ENCODE data around the gene FBXL19.

DNA sequence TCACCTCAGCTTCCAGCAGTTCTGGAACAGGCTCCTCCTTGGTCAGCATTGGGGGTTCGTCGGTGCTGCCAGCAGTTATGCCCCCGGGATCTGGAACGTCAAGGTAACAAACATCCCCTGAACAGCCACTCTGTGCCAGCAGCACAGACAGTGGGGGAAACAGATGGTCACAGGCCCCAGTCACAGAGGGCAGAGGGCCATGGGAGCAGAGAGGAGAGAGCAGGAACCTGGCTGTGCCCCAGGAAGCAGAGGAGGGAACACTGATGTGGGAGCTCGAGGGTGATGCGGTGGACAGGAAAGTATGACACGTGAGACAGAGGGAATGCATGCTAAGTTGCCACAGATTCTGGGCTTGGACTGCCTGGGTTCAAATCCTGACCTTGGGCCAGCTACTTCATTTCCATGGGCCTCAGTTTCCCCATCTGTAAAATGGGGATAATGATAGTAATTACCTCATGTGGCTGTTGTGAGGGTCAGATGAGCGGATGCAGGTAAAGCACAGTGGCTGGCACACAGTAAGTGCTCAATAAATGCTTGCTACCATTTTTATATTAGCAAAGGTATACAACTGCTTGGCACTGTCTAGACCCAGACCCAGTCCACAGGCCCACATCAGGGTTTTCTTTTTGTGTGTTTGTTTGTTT is 34.4 kb upstream of the FBXL19 start:
- TF ChIP-seq, protein P1, sequence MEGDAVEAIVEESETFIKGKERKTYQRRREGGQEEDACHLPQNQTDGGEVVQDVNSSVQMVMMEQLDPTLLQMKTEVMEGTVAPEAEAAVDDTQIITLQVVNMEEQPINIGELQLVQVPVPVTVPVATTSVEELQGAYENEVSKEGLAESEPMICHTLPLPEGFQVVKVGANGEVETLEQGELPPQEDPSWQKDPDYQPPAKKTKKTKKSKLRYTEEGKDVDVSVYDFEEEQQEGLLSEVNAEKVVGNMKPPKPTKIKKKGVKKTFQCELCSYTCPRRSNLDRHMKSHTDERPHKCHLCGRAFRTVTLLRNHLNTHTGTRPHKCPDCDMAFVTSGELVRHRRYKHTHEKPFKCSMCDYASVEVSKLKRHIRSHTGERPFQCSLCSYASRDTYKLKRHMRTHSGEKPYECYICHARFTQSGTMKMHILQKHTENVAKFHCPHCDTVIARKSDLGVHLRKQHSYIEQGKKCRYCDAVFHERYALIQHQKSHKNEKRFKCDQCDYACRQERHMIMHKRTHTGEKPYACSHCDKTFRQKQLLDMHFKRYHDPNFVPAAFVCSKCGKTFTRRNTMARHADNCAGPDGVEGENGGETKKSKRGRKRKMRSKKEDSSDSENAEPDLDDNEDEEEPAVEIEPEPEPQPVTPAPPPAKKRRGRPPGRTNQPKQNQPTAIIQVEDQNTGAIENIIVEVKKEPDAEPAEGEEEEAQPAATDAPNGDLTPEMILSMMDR (IDR thresholded peaks at IDR 0.05 in 8 of 11, conservative IDR thresholded peaks at IDR 0.05 in 3 of 11) = no peak
- TF ChIP-seq POLR2A (IDR thresholded peaks at IDR 0.05) = no peak
